Prostate gland (tissue), 2 donors: ENCODE results near the gene ST8SIA6.

ENCODE experiments used
- CTCF ChIP-seq, 4 experiments: fragments of 200-600 bp in 2 of 4; fragments of 450-650 bp in 2 of 4; sonication (generic) in 2 of 4; IDR thresholded peaks; 1 replicate in 3 of 4; 2 replicates in 1 of 4; pipeline ENCODE4 v1.5.1; 2016 to 2019; ENCODE audit warnings: antibody characterized with exemption in 4 of 4, mild to moderate bottlenecking in 2 of 4, moderate library complexity in 2 of 4
- POLR2A ChIP-seq: fragments of 450-650 bp; IDR thresholded peaks from one replicate; pipeline ENCODE4 v1.6.1; 2016; ENCODE audit warnings: antibody characterized with exemption, mild to moderate bottlenecking
- POLR2AphosphoS5 ChIP-seq: sonication (generic); formaldehyde crosslinking; IDR thresholded peaks from one replicate; pipeline ENCODE4 v1.6.1; 2017; ENCODE audit warnings: antibody characterized with exemption

- no peak for TF ChIP-seq POLR2A
- no peak for TF ChIP-seq POLR2AphosphoS5
- no peak for TF ChIP-seq CTCF (IDR thresholded peaks at IDR 0.05)
Observed at GRCh38 chr10:17503795-17504194, 49.4 kb upstream of the ST8SIA6 start.
